Esophagus (tissue), 2 donors: ENCODE measurements around the gene MMP11. TPM values are rescaled to one million over a fixed set of nuclear protein-coding genes. Genes with fewer than 3 reads are reported as not detected.

Source experiments
- H3K27ac ChIP-seq, 2 donors: one replicate each; pipeline ENCODE4 v1.5.1; 2013; ENCODE audit warnings: low read depth in 2 of 2, mild to moderate bottlenecking in 2 of 2, inconsistent platforms in 1 of 2, low read length in 1 of 2, moderate library complexity in 1 of 2
- H3K27me3 ChIP-seq, 2 donors: one replicate each; pipeline ENCODE4 v1.6.1; 2013; ENCODE audit warnings: low read length in 2 of 2, control low read depth in 1 of 2, mild to moderate bottlenecking in 1 of 2; ENCODE audit not compliant: insufficient read depth in 2 of 2, control insufficient read depth in 1 of 2
- H3K36me3 ChIP-seq, 2 donors: one replicate each; pipeline ENCODE4 v1.6.1; 2013; ENCODE audit warnings: low read length in 1 of 2; ENCODE audit not compliant: control insufficient read depth in 2 of 2, insufficient read depth in 2 of 2
- H3K4me1 ChIP-seq, 2 donors: one replicate each; pipeline ENCODE4 v1.6.1; 2013; ENCODE audit warnings: low read length in 1 of 2; ENCODE audit not compliant: control insufficient read depth in 2 of 2, insufficient read depth in 2 of 2
- H3K4me3 ChIP-seq, 2 donors: one replicate each; pipeline ENCODE4 v1.5.1; 2013; ENCODE audit warnings: low read length in 2 of 2, mild to moderate bottlenecking in 2 of 2, low read depth in 1 of 2, moderate library complexity in 1 of 2
- H3K9me3 ChIP-seq, 2 donors: one replicate each; pipeline ENCODE4 v1.6.1; 2013; ENCODE audit warnings: mild to moderate bottlenecking in 2 of 2, low read depth in 1 of 2, low read length in 1 of 2, moderate library complexity in 1 of 2; ENCODE audit not compliant: control insufficient read depth in 2 of 2, insufficient read depth in 1 of 2
- WGBS, 2 donors: extraction: QIAGEN DNeasy Blood & Tissue Kit; methylation state at CpG; one replicate each; pipeline ENCODE4 v1.1.7; 2013; 5-methylcytosine and 5-hydroxymethylcytosine counted together
- polyA plus RNA-seq, 2 donors: library from polyadenylated mRNA; stranded (reverse); fragments of 200-250 nt; gene quantifications; one replicate each; pipeline ENCODE4 v1.2.3, GENCODE V29; 2013
- donor health status: healthy with polysubstance abuse.
- donor health status: Bipolar disorder and iron deficiency.

Gene MMP11
- polyA plus RNA-seq, 2 donors = 0.49 to 0.53 TPM

GRCh38 chr22:23756891-23757290, 15.8 kb upstream of the MMP11 start:
- Histone ChIP-seq H3K9me3 (no peaks in the 10 kb centered on the region), H3K27ac (no peak overlapping the region)
- 50 to 66% methylated on average over 4 of the region's 4 CpGs for WGBS, 2 donors

GRCh38 chr22:23759566-23759965, 13.1 kb upstream of the MMP11 start:
- 95% methylated on average over 4 of the region's 4 CpGs for WGBS, 2 donors
- no peak overlapping the region for H3K27ac ChIP-seq

More at GRCh38 chr22:23756891-23757290, 15.8 kb upstream of the MMP11 start:
- no peaks in the 10 kb centered on the region for H3K27me3 ChIP-seq
- no peaks in the 10 kb centered on the region for H3K4me1 ChIP-seq
- H3K4me3 ChIP-seq = no peak overlapping the region
- H3K36me3 ChIP-seq = no peaks in the 10 kb centered on the region

GRCh38 chr22:23760056-23760455, 12.6 kb upstream of the MMP11 start:
- WGBS, 2 donors = 79 to 89% methylated on average over 6 of the region's 6 CpGs
- Histone ChIP-seq H3K36me3 (peaks cover 0 to 9% of the 10 kb centered on the region in 2 donors), H3K9me3 (no peaks in the 10 kb centered on the region), H3K27ac (no peak overlapping the region), H3K27me3 (no peaks in the 10 kb centered on the region), H3K4me3 (no peak overlapping the region), H3K4me1 (peaks cover 0 to 9% of the 10 kb centered on the region in 2 donors)

More at GRCh38 chr22:23759566-23759965, 13.1 kb upstream of the MMP11 start:
- no peaks in the 10 kb centered on the region for H3K27me3 ChIP-seq
- H3K4me3 ChIP-seq = no peak overlapping the region
- peaks cover 0 to 7% of the 10 kb centered on the region in 2 donors for H3K36me3 ChIP-seq
- no peaks in the 10 kb centered on the region for H3K9me3 ChIP-seq
- peaks cover 0 to 8% of the 10 kb centered on the region in 2 donors for H3K4me1 ChIP-seq

GRCh38 chr22:23762842-23763578, 9.6 kb upstream of the MMP11 start, which contains the start of gene C22orf15:
Gene C22orf15 (plus strand): TSS chr22:23762990. CDS start chr22:23763307, 317 bp downstream.
- Histone ChIP-seq H3K4me1 (peaks cover 0 to 17% of the 10 kb centered on the region in 2 donors), H3K9me3 (no peaks in the 10 kb centered on the region), H3K36me3 (peaks cover 0 to 11% of the 10 kb centered on the region in 2 donors), H3K27me3 (no peaks in the 10 kb centered on the region), H3K27ac (no peak within 1 kb of the TSS), H3K4me3 (peak within 1 kb of the TSS in 1 of 2 donors; percentile 3)
- 59 to 62% methylated on average over 23 of the region's 23 CpGs for WGBS, 2 donors

- no peaks in the 10 kb centered on the region for H3K27me3 ChIP-seq
- peaks cover 0 to 17% of the 10 kb centered on the region in 2 donors for H3K4me1 ChIP-seq
- H3K4me3 ChIP-seq = peak overlapping the region in 1 of 2 donors; percentile 3
- peaks cover 0 to 11% of the 10 kb centered on the region in 2 donors for H3K36me3 ChIP-seq
- H3K9me3 ChIP-seq = no peaks in the 10 kb centered on the region
- WGBS, 2 donors = 43 to 61% methylated on average over 17 of the region's 17 CpGs
- no peak overlapping the region for H3K27ac ChIP-seq
Observed at GRCh38 chr22:23763579-23763945, 9.1 kb upstream of the MMP11 start.

- Histone ChIP-seq H3K36me3 (peaks cover 0 to 11% of the 10 kb centered on the region in 2 donors), H3K27ac (no peak overlapping the region), H3K4me3 (no peak overlapping the region), H3K9me3 (no peaks in the 10 kb centered on the region), H3K4me1 (peaks cover 0 to 17% of the 10 kb centered on the region in 2 donors), H3K27me3 (no peaks in the 10 kb centered on the region)
- WGBS, 2 donors = 61 to 70% methylated on average over 7 of the region's 7 CpGs
Observed at GRCh38 chr22:23763954-23764353, 8.7 kb upstream of the MMP11 start.

- no peaks in the 10 kb centered on the region for H3K27me3 ChIP-seq
- H3K4me1 ChIP-seq = peaks cover 2 to 17% of the 10 kb centered on the region in 2 donors
- no peak overlapping the region for H3K4me3 ChIP-seq
- H3K9me3 ChIP-seq = no peaks in the 10 kb centered on the region
- 89 to 92% methylated on average over 9 of the region's 9 CpGs for WGBS, 2 donors
- no peak overlapping the region for H3K27ac ChIP-seq
- H3K36me3 ChIP-seq = peaks cover 0 to 11% of the 10 kb centered on the region in 2 donors
Observed at GRCh38 chr22:23764899-23765881, 7.5 kb upstream of the MMP11 start.

- H3K27me3 ChIP-seq = no peaks in the 10 kb centered on the region
- H3K9me3 ChIP-seq = no peaks in the 10 kb centered on the region
- WGBS, 2 donors = 5% methylated on average over 26 to 27 of the region's 27 CpGs
- peaks cover 3 to 20% of the 10 kb centered on the region in 2 donors for H3K4me1 ChIP-seq
- H3K36me3 ChIP-seq = peaks cover 0 to 11% of the 10 kb centered on the region in 2 donors
- H3K4me3 ChIP-seq = peak overlapping the region; percentile 79 to 87
- peak overlapping the region; percentile 68 to 78 for H3K27ac ChIP-seq
Observed at GRCh38 chr22:23767303-23767672, 5.4 kb upstream of the MMP11 start.
